T47D (cell line): ENCODE results near the gene ARNT2.
"Not testable (repeated sequence)": the region's sequence is repeated elsewhere in the genome, so short reads cannot be mapped to it uniquely, and the experiment has no call there.

ENCODE experiments used
- DNase-seq, 2 experiments: peaks; one replicate each; pipeline versions ENCODE4 v3.0.0 to v3.0.0-alpha.2; 2011 to 2012; ENCODE audit warnings: low read depth in 1 of 2, low spot score in 1 of 2
- JUND ChIP-seq: IDR thresholded peaks from 2 replicates; pipeline ENCODE4 v1.6.1; 2012; ENCODE audit warnings: low read depth
- in situ Hi-C: cut with HindIII; loops from 2 replicates; pipeline ENCODE4 v1.10.0; 2016; ENCODE audit warnings: low sequenced_read_pairs, low pct_unique_long_range_greater_than_20kb

ARNT2 gene

GRCh38 chr15:80509800-80510199, 105.6 kb downstream of the ARNT2 start:
- DNase-seq = no peak
- no peak for TF ChIP-seq JUND
- in situ Hi-C loops = no loop called here

- in situ Hi-C loops, DNase-seq: not testable (repeated sequence)
Observed at GRCh38 chr15:80510985-80511384, 106.8 kb downstream of the ARNT2 start.

- peak; percentile 29 to 46 for DNase-seq
- TF ChIP-seq JUND = no peak
- in situ Hi-C loops = no loop called here
Observed at GRCh38 chr15:80512726-80513660, 108.8 kb downstream of the ARNT2 start.

GRCh38 chr15:80514071-80514780, 110.0 kb downstream of the ARNT2 start:
- in situ Hi-C loops = no loop called here
- no peak for DNase-seq
- TF ChIP-seq JUND = no peak

GRCh38 chr15:80517290-80517689, 113.1 kb downstream of the ARNT2 start:
- no peak for TF ChIP-seq JUND
- DNase-seq = no peak
- in situ Hi-C loops = no loop called here

GRCh38 chr15:80518522-80518921, 114.3 kb downstream of the ARNT2 start:
- no peak for TF ChIP-seq JUND
- in situ Hi-C loops = no loop called here
- DNase-seq = no peak

GRCh38 chr15:80523746-80524145, 119.6 kb downstream of the ARNT2 start:
- no peak for TF ChIP-seq JUND
- in situ Hi-C loops = no loop called here
- no peak for DNase-seq

GRCh38 chr15:80525853-80526252, 121.7 kb downstream of the ARNT2 start:
- in situ Hi-C loops = no loop called here
- DNase-seq = no peak
- TF ChIP-seq JUND = no peak

GRCh38 chr15:80526556-80527340, 122.6 kb downstream of the ARNT2 start:
- no peak for DNase-seq
- in situ Hi-C loops = no loop called here
- TF ChIP-seq JUND = no peak

GRCh38 chr15:80527406-80527805, 123.2 kb downstream of the ARNT2 start:
- no peak for DNase-seq
- in situ Hi-C loops = no loop called here
- TF ChIP-seq JUND = no peak

GRCh38 chr15:80527961-80528360, 123.8 kb downstream of the ARNT2 start:
- no peak for DNase-seq
- in situ Hi-C loops = no loop called here
- TF ChIP-seq JUND = no peak

- TF ChIP-seq JUND = no peak
- in situ Hi-C loops = no loop called here
- no peak for DNase-seq
Observed at GRCh38 chr15:80530737-80531365, 126.7 kb downstream of the ARNT2 start.
